OCI-LY7 (cell line): Measurements from ENCODE around the gene HOXB5. TPM values are rescaled to one million over a fixed set of nuclear protein-coding genes. Genes with fewer than 3 reads are reported as not detected.

Experiments used
- BruUV-seq: library from RNA; stranded (reverse); fragments of 400-500 nt; replicated peaks from 2 replicates; lab custom pipeline; 2021; lab: Mats Ljungman, UMichigan
- CTCF ChIA-PET: fragments of 300-600 bp; sonication (Branson Sonifier 250); formaldehyde crosslinking; loops from one replicate; lab custom pipeline; 2022; ENCODE audit warnings: antibody characterized with exemption; ENCODE audit not compliant: unreplicated experiment; lab: Charles Lee
- POLR2A ChIA-PET: fragments of 300-600 bp; sonication (Branson Sonifier 250); formaldehyde crosslinking; loops from one replicate; lab custom pipeline; 2022; ENCODE audit warnings: antibody characterized with exemption; lab: Charles Lee
- DNase-seq: peaks from one replicate; pipeline ENCODE4 v3.0.0-alpha.2; 2015; ENCODE audit warnings: low spot score
- H2AFZ ChIP-seq: fragments of 200-600 bp; sonication (generic), shearing (Covaris generic); 2 replicates; pipeline ENCODE4 v1.6.1; 2014; ENCODE audit warnings: mild to moderate bottlenecking, antibody characterized with exemption, low read length, moderate library complexity
- H3K27ac ChIP-seq: fragments of 200-600 bp; sonication (generic); 2 replicates; pipeline ENCODE4 v1.5.1; 2014; ENCODE audit warnings: mixed run types, low read depth, mild to moderate bottlenecking, moderate library complexity, low read length, inconsistent platforms; ENCODE audit not compliant: poor library complexity, severe bottlenecking
- H3K36me3 ChIP-seq: fragments of 200-600 bp; sonication (generic); 2 replicates; pipeline ENCODE4 v1.6.1; 2014; ENCODE audit warnings: mild to moderate bottlenecking, antibody characterized with exemption, low read length, moderate library complexity, mixed read lengths; ENCODE audit not compliant: insufficient read depth
- H3K4me1 ChIP-seq: fragments of 200-600 bp; sonication (generic); 2 replicates; pipeline ENCODE4 v1.5.1; 2014; ENCODE audit warnings: mild to moderate bottlenecking, low read length; ENCODE audit not compliant: insufficient read depth, poor library complexity, severe bottlenecking
- H3K4me2 ChIP-seq: fragments of 200-600 bp; sonication (generic); 2 replicates; pipeline ENCODE4 v1.6.1; 2014; ENCODE audit warnings: mild to moderate bottlenecking, low read length
- H3K4me3 ChIP-seq: fragments of 200-600 bp; sonication (generic); 2 replicates; pipeline ENCODE4 v1.5.1; 2014; ENCODE audit warnings: mild to moderate bottlenecking, low read depth, low read length; ENCODE audit not compliant: poor library complexity, severe bottlenecking
- H3K79me2 ChIP-seq: fragments of 200-600 bp; sonication (generic); 2 replicates; pipeline ENCODE4 v1.6.1; 2016; ENCODE audit warnings: low read depth, mild to moderate bottlenecking, low read length, moderate library complexity, mixed read lengths; ENCODE audit not compliant: insufficient read depth
- H3K9me2 ChIP-seq: fragments of 200-600 bp; sonication (generic); 2 replicates; pipeline ENCODE4 v1.6.1; 2016; ENCODE audit warnings: mild to moderate bottlenecking, low read length, mixed read lengths; ENCODE audit not compliant: insufficient read depth
- H3K9me3 ChIP-seq: fragments of 200-600 bp; sonication (generic); 2 replicates; pipeline ENCODE4 v1.6.1; 2014; ENCODE audit warnings: mild to moderate bottlenecking, mixed run types, low read length, mixed read lengths
- H4K20me1 ChIP-seq: fragments of 200-600 bp; sonication (generic); 2 replicates; pipeline ENCODE4 v1.6.1; 2014; ENCODE audit warnings: mild to moderate bottlenecking, antibody characterized with exemption, low read length, moderate library complexity, mixed read lengths; ENCODE audit not compliant: insufficient read depth
- CTCF ChIP-seq: fragments of 200-600 bp; sonication (generic); conservative IDR thresholded peaks from 2 replicates; pipeline ENCODE4 v1.5.1; 2014; ENCODE audit warnings: mild to moderate bottlenecking, antibody characterized with exemption, low read length, moderate library complexity, mixed read lengths
- EZH2phosphoT487 ChIP-seq: fragments of 200-600 bp; sonication (generic); IDR thresholded peaks from 2 replicates; pipeline ENCODE4 v1.6.1; 2018; ENCODE audit warnings: low read depth, borderline replicate concordance, mild to moderate bottlenecking, mixed run types, antibody characterized with exemption, low read length, moderate library complexity, mixed read lengths
- intact Hi-C: fragments of 100-400 bp; cut with micrococcal nuclease; formaldehyde crosslinking; loops from one replicate; pipeline ENCODE4 v1.10.0; 2022; ENCODE audit not compliant: unreplicated experiment
- total RNA-seq, 2 experiments: library from RNA; depleted of rRNA in 1 of 2; stranded (reverse); fragments of >200 nt in 1 of 2; shearing (Covaris generic) in 1 of 2; gene quantifications; 2 replicates each; pipeline ENCODE4 v1.2.3, GENCODE V29; 2014 to 2022

Gene HOXB5
- total RNA-seq, 2 experiments from 2014 or later = not detected

DNA sequence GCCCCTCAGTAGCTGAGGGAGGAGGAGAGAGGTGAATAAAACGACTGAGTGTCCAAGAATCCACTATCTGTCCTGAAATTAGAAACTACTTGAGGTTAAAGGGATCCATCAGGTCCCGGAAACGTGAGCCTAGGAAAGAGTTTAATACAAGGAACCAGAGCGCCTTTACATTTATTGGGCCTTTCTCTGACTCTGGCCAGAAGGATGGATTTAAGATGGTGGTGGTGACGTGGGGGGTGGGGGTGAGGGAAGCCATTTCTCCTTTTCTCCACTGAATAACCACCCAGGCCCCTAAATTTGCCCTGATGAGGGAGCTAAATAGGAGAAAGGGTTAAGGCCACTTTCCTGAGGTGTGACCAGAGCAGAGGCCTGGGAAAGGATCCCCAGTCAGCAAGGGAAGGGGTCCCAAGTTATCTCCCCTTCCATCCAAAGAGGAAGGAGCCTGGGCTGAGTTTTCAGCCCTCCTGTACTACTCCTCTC, 33.6 kb upstream of the HOXB5 start:
- Histone ChIP-seq H3K79me2 (no peaks in the 10 kb centered on the region), H3K27ac (no peak overlapping the region), H3K9me3 (no peaks in the 10 kb centered on the region), H4K20me1 (no peaks in the 10 kb centered on the region), H3K9me2 (no peaks in the 10 kb centered on the region), H3K4me1 (no peaks in the 10 kb centered on the region), H3K36me3 (no peaks in the 10 kb centered on the region), H2AFZ (no peak overlapping the region), H3K4me3 (no peak overlapping the region), H3K4me2 (no peak overlapping the region)
- POLR2A ChIA-PET = no interaction called here
- no peak for TF ChIP-seq CTCF
- TF ChIP-seq EZH2phosphoT487 = no peak
- no peak for DNase-seq
- intact Hi-C loops = no loop called here
- BruUV-seq = no TSS peak
- CTCF ChIA-PET = no interaction called here

GRCh38 chr17:48626245-48627117, 32.9 kb upstream of the HOXB5 start, which contains the start of gene HOXB9:
TSS of gene HOXB9 (minus strand) at chr17:48626358. CDS start at chr17:48626269, 89 bp downstream.
- no peak for DNase-seq
- intact Hi-C loops = no loop called here
- H2AFZ ChIP-seq = no peak within 1 kb of the TSS
- H4K20me1 ChIP-seq = no peaks in the 10 kb centered on the region
- H3K27ac ChIP-seq = no peak within 1 kb of the TSS
- no peaks in the 10 kb centered on the region for H3K4me1 ChIP-seq
- H3K79me2 ChIP-seq = no peaks in the 10 kb centered on the region
- BruUV-seq = no TSS peak
- no peak within 1 kb of the TSS for H3K4me3 ChIP-seq
- ChIA-PET CTCF (no interaction called here), POLR2A (no interaction called here)
- H3K9me2 ChIP-seq = no peaks in the 10 kb centered on the region
- no peak for TF ChIP-seq EZH2phosphoT487
- TF ChIP-seq CTCF = no peak
- no peaks in the 10 kb centered on the region for H3K36me3 ChIP-seq
- H3K4me2 ChIP-seq = no peak within 1 kb of the TSS
- H3K9me3 ChIP-seq = no peaks in the 10 kb centered on the region
